ENCODE measurements around the gene CNTN3.

CNTN3 gene

DNA sequence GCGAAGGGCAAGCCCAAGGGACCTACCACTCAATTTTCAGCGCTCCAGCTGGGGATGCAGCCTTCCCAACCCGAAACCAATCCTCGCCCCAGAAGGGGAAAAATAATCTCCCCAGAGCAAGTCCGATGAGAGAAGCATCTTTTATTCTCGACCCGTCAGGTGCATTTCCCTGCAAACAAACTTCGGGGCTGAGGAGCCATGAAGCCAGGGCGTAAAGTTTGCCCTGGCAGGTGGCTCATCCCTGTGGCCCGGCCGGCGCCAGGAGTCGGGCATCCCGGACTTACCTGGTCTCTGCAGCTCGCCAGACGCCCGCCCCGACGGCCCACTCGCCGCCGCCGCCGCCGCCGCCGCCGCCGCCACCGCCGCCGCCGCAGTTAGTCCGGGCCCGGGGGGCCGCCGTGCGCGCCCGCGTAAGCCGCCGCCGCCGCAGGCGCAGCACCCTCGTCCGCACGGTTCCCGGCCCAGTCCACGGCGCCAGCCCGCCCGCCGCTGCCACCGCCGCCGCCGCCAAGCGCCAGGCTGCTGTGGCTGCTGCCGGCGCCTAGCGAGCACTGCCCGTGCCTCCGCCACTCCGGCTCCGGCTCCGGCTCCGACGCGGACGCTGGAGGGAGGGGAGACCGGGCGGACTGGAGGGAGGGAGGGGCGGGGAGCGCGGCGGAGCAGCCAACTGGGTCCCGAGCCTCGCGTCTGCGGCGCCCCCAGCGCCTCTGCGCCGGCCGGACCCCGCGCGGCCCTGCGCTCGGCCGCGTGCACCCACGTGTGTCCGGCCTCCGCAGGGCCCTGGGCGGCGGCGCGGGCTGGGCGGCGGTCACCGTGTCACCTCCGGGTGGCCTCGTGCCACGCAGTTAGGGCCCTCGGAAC lies at the start of gene CNTN3:
Gene CNTN3 (minus strand): TSS at position 553 of the 861 bp plus-strand sequence. CDS start 93,547 bp downstream, outside the sequence.
- in situ Hi-C loops (cut with MboI; ENCODE audit: low sequenced_read_pairs): no loop called here

- in situ Hi-C loops (cut with MboI; ENCODE audit: low sequenced_read_pairs): no loop called here
Observed at GRCh38 chr3:74663178-74663577, 48.7 kb upstream of the CNTN3 start.

GRCh38 chr3:74661672-74662071 lies 47.2 kb upstream of the CNTN3 start:
- in situ Hi-C loops (cut with MboI; ENCODE audit: low sequenced_read_pairs): no loop called here

DNA sequence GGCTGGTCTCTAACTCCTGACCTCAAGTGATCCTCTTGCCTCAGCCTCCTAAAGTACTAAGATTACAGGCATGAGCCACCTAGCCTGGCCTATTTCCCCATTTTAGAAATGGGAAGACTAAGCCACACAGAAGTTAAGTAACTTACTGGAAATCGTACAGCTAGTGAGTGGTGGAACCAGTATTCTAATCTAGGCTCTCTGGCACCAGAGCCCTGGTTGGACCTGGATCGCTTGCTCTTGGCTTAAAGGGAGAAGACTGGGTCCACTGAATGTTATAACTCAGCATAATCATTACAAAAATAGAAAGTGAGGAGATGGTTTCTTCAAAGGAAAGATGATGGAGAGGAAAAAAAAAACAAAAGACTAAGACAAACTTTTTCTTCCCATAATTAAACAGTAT lies 37.4 kb upstream of the CNTN3 start:
- in situ Hi-C loops (cut with MboI; ENCODE audit: low sequenced_read_pairs): no loop called here

DNA sequence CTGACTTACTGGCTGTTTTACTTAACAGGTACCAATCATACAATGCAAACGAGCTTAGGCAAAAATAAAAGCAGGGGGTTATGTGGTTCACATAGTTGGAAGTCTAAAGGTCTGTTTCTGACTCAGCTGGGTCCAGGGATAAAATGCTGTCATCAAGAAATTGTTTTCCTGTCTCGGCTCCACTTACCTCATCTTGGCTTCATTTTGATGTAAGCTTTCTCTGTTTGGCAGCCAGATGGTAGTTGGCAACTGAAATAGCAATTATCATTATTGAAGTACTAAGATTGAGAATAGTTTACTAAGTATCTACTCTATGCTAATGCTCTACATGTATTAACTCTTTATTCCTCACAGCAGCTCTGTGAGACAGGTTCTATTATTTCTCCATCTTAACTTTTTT lies 36.8 kb upstream of the CNTN3 start:
- in situ Hi-C loops (cut with MboI; ENCODE audit: low sequenced_read_pairs): no loop called here

GRCh38 chr3:74648107-74648506 lies 33.6 kb upstream of the CNTN3 start:
- in situ Hi-C loops (cut with MboI; ENCODE audit: low sequenced_read_pairs): no loop called here

DNA sequence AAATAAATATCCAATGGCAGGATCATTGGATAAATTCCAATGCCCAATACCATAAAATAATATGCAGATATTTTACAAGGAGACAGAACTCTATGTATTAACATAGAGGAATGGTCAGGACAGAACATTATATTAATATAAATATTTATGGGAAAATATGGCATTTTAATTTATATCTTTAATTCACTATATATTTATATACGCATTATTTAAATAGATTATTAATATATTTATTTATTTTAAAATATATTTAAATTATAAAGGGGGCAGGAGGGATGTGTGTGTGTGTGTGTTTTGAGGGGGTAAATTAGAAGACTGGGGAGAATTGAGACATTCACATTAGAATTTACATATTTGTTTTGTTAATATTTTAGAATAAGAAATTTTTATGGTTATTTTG lies 31.6 kb upstream of the CNTN3 start:
- in situ Hi-C loops (cut with MboI; ENCODE audit: low sequenced_read_pairs): no loop called here

- in situ Hi-C loops (cut with MboI; ENCODE audit: low sequenced_read_pairs): no loop called here
Observed at GRCh38 chr3:74643636-74644035, 29.2 kb upstream of the CNTN3 start.

DNA sequence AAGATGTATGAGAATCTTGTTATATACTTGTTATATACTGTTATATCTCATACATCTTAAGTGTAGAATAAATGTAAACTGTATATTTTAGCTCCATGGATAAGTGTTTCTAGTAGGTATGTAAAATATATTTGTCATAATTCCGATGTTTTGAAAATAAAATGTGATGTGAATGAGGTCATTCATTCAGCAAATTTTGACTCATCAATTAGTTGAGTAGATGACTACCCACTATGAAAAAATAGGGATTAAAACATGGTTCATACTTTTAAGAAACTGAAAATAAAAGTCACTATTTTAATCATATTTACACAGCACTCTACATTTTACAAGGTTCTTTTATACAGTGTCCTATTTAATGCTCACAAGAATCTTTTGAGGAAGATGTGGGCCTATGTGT lies 28.4 kb upstream of the CNTN3 start:
- in situ Hi-C loops (cut with MboI; ENCODE audit: low sequenced_read_pairs): no loop called here

GRCh38 chr3:74640211-74640610 lies 25.8 kb upstream of the CNTN3 start:
- in situ Hi-C loops (cut with MboI; ENCODE audit: low sequenced_read_pairs): no loop called here

GRCh38 chr3:74639681-74640080 lies 25.2 kb upstream of the CNTN3 start:
- in situ Hi-C loops (cut with MboI; ENCODE audit: low sequenced_read_pairs): no loop called here

DNA sequence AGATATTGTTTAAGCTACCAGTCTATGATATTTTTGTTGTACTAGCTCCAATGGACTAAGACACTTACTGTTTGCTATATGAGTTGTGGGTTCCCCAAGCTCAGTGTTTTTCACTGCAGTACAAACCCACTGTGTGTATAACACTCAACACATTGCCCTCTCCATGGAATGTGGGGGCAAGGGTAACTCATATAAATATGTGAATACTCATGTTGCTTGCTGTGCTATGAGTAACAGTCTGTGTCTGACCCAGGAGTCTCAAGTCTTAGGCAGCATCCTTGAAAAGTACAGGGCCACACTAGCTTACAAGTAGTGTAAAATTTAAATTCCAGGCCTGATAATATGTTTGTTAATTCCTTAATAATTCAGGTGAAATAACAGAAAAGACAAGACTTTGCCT lies 22.5 kb upstream of the CNTN3 start:
- in situ Hi-C loops (cut with MboI; ENCODE audit: low sequenced_read_pairs): no loop called here

DNA sequence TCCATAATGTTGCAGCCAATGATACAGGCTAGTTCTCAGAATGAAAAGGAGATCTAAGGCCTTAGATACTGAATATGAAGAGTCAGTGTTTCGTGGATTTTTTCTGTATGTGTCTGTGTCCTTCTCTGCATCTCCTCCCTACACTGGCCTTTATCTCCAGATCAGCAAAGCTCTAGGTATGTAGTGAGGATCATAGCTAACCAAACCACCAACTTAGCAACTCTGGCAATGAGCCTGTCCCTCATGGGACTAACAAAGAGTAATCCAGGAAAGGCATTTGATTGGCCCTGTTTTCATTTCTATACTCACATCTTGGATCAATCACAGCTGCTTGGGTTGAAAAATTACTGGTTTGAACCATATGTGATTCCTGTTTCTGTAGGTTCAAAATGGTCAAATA lies 18.6 kb upstream of the CNTN3 start:
- in situ Hi-C loops (cut with MboI; ENCODE audit: low sequenced_read_pairs): no loop called here

- in situ Hi-C loops (cut with MboI; ENCODE audit: low sequenced_read_pairs): no loop called here
Observed at GRCh38 chr3:74631351-74632140, 17.1 kb upstream of the CNTN3 start.

DNA sequence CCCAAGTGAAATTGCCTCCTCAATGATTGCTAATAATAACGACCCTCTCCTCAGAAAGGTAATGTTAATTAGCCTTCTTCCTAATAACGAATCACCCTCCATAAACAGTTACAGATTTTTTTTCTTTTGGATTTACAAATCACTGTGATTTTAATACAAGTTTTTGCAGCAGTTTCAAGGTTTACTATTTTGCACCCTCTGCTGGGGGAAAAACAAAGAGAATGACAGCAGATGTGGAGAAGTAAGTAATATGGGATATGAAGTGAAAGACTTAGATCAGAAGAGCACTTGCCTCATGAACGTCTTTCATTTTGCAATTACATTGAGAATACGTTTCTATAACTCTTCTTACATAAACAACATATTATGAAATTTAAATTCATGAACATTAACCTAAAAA lies 16.1 kb upstream of the CNTN3 start:
- in situ Hi-C loops (cut with MboI; ENCODE audit: low sequenced_read_pairs): no loop called here

GRCh38 chr3:74626011-74626410 lies 11.6 kb upstream of the CNTN3 start:
- in situ Hi-C loops (cut with MboI; ENCODE audit: low sequenced_read_pairs): no loop called here

DNA sequence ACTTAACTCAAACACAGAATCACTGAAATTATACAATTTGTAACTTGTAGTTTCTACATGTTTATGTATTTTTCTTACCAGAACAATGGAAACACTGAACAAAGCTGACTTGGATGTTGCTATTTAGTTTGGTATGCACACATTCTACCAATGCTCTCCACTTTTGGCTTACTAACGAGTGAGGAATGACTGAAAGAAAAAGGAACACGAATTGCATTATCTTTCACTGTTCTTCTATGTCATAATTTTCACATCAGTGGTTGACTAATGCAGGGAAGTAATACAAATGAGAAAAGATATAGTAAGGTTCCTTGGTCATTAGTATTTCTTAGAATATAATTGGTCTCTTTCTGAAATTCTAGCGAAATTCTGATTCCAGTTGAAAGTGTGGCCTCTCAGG lies 9.8 kb upstream of the CNTN3 start:
- in situ Hi-C loops (cut with MboI; ENCODE audit: low sequenced_read_pairs): no loop called here

DNA sequence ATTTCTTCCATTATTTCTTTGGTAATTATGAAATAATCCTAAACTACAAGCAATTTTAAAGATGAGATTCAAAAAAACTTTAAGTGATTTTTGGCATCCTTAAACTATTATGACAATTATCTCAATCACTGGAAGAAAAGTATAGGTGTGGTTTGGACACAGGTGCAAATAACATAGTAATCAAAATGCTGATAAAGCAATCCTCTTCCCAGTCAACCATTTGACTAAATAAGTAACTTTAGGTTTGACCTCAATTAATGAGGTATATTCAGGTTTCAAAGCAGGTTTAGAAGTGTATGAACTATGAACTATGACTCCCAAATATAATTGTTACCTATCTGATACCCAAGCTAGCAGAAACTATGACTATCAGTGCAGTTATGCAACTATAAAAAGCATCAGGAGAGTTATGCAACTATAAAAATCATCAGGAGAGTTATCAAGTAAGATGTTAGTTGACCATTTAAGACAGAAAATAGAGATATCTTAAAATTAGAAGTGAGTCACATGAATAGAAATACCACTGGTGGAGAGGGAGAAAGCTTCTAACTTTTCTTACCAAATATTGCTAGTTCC lies 8.9 kb upstream of the CNTN3 start:
- in situ Hi-C loops (cut with MboI; ENCODE audit: low sequenced_read_pairs): no loop called here

- in situ Hi-C loops (cut with MboI; ENCODE audit: low sequenced_read_pairs): no loop called here
Observed at GRCh38 chr3:74621581-74621980, 7.1 kb upstream of the CNTN3 start.

DNA sequence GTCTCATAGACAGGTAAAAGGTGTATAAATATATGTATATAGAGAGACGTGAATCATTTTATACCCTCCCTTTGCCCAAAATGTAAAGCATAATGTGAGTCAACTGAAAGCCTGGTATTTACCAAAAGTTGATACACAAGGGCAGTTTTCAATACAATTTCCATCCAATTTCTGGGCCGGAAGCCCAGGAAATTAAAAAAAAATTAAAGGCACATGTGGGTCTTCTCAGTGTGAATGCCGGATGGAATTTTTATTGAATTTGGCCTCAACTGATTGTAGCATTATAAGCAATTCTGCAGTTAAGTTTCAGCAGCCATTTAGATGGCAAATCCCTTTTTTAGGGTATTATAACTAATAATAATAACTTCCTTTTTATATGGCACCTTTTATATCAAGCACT lies 3.3 kb upstream of the CNTN3 start:
- in situ Hi-C loops (cut with MboI; ENCODE audit: low sequenced_read_pairs): no loop called here

- in situ Hi-C loops (cut with MboI; ENCODE audit: low sequenced_read_pairs): no loop called here
Observed at GRCh38 chr3:74613521-74614106, 845 bp downstream of the CNTN3 start.
